HL-60 (cell line): ENCODE results near the gene HTATSF1.

ENCODE experiments used
- DNase-seq, 2 experiments: peaks; one replicate each; pipeline ENCODE4 v3.0.0-alpha.2; 2010 to 2020; ENCODE audit warnings: low read depth in 1 of 2, low spot score in 1 of 2
- H3K27ac ChIP-seq: fragments of 250-450 bp; sonication (Bioruptor Pico); replicated peaks from 2 replicates; pipeline ENCODE4 v1.5.1; 2020; ENCODE audit warnings: mild to moderate bottlenecking, moderate library complexity
- H3K27me3 ChIP-seq: fragments of 250-450 bp; sonication (Bioruptor Pico); 2 replicates; pipeline ENCODE4 v1.5.1; 2021; ENCODE audit warnings: mild to moderate bottlenecking, moderate library complexity; ENCODE audit not compliant: insufficient read depth, poor library complexity, severe bottlenecking
- H3K4me3 ChIP-seq: replicated peaks from 2 replicates; pipeline ENCODE4 v1.5.1; 2011; ENCODE audit warnings: mild to moderate bottlenecking, control low read depth, low read length; ENCODE audit not compliant: insufficient read depth
- GABPA ChIP-seq: IDR thresholded peaks from 2 replicates; pipeline ENCODE4 v1.6.1; 2012; ENCODE audit warnings: low read depth
- POLR2AphosphoS5 ChIP-seq: IDR thresholded peaks from 2 replicates; pipeline ENCODE4 v1.6.1; 2012; ENCODE audit warnings: low read depth
- SPI1 ChIP-seq: IDR thresholded peaks from 2 replicates; pipeline ENCODE4 v1.6.1; 2012; ENCODE audit warnings: low read depth, mild to moderate bottlenecking, borderline replicate concordance
- TF ChIP-seq, protein P1 (sequence below): IDR thresholded peaks from one replicate; pipeline ENCODE4 v1.5.1; 2011; ENCODE audit warnings: low read length, control low read depth, inconsistent platforms; ENCODE audit not compliant: insufficient read depth
- TF ChIP-seq, protein P2 (sequence below): IDR thresholded peaks from 2 replicates; pipeline ENCODE4 v1.6.1; 2012; ENCODE audit warnings: low read depth; ENCODE audit not compliant: insufficient replicate concordance

Gene HTATSF1

DNA sequence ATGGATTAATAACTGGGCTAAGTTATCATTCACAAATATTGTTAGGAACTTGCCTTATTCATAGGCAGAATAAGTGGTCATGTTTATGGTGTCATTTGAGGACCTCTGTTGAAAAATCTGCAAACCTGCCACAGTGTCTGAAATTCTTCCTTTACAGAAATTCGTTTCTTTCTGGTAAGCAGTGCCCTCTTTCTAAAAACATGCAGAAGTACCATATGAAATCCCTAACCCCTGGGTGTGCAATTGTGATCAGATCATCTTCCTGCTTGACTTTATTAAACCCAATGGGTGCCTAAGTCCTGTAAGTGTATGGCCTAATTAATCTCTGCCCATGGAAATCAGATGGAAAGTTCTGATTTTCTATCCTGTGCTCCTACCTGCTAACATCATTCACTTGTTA lies 4.4 kb upstream of the HTATSF1 start:
- no peak overlapping the region for H3K27ac ChIP-seq
- DNase-seq: peak in 1 of 2 experiments; percentile 10
- no peak overlapping the region for H3K4me3 ChIP-seq
- TF ChIP-seq, protein P1, sequence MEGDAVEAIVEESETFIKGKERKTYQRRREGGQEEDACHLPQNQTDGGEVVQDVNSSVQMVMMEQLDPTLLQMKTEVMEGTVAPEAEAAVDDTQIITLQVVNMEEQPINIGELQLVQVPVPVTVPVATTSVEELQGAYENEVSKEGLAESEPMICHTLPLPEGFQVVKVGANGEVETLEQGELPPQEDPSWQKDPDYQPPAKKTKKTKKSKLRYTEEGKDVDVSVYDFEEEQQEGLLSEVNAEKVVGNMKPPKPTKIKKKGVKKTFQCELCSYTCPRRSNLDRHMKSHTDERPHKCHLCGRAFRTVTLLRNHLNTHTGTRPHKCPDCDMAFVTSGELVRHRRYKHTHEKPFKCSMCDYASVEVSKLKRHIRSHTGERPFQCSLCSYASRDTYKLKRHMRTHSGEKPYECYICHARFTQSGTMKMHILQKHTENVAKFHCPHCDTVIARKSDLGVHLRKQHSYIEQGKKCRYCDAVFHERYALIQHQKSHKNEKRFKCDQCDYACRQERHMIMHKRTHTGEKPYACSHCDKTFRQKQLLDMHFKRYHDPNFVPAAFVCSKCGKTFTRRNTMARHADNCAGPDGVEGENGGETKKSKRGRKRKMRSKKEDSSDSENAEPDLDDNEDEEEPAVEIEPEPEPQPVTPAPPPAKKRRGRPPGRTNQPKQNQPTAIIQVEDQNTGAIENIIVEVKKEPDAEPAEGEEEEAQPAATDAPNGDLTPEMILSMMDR: no peak
- TF ChIP-seq, protein P2, sequence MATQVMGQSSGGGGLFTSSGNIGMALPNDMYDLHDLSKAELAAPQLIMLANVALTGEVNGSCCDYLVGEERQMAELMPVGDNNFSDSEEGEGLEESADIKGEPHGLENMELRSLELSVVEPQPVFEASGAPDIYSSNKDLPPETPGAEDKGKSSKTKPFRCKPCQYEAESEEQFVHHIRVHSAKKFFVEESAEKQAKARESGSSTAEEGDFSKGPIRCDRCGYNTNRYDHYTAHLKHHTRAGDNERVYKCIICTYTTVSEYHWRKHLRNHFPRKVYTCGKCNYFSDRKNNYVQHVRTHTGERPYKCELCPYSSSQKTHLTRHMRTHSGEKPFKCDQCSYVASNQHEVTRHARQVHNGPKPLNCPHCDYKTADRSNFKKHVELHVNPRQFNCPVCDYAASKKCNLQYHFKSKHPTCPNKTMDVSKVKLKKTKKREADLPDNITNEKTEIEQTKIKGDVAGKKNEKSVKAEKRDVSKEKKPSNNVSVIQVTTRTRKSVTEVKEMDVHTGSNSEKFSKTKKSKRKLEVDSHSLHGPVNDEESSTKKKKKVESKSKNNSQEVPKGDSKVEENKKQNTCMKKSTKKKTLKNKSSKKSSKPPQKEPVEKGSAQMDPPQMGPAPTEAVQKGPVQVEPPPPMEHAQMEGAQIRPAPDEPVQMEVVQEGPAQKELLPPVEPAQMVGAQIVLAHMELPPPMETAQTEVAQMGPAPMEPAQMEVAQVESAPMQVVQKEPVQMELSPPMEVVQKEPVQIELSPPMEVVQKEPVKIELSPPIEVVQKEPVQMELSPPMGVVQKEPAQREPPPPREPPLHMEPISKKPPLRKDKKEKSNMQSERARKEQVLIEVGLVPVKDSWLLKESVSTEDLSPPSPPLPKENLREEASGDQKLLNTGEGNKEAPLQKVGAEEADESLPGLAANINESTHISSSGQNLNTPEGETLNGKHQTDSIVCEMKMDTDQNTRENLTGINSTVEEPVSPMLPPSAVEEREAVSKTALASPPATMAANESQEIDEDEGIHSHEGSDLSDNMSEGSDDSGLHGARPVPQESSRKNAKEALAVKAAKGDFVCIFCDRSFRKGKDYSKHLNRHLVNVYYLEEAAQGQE: no peak
- TF ChIP-seq SPI1 (no peak), GABPA (no peak), POLR2AphosphoS5 (no peak)
- no peaks in the 10 kb centered on the region for H3K27me3 ChIP-seq

DNA sequence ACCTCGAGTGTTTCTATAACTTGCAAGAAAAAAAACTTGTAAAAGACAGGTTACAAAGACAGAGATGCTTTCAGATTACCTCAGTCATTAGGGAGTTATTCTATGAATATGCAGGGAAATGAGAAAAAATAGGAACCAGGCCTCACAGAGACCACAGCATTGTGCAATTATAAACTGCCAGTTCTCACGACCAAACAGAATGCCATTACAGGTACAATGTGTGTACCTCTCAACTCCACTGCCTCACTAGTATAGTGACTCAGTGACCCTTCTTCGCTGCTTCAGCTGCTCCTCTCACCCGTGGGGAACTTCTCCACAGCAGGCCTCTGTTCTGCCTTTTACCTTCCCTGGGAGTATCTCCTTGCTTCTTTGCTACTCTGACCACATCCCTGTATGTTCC lies 2.3 kb upstream of the HTATSF1 start:
- Histone ChIP-seq H3K4me3 (no peak overlapping the region), H3K27ac (peak overlapping the region; percentile 95), H3K27me3 (no peaks in the 10 kb centered on the region)
- TF ChIP-seq, protein P1: no peak
- TF ChIP-seq, protein P2: no peak
- TF ChIP-seq POLR2AphosphoS5 (peak; percentile 68), SPI1 (peak; percentile 52; the same call in 1 of the 2 replicates), GABPA (no peak)
- peak; percentile 54 to 76 for DNase-seq

DNA sequence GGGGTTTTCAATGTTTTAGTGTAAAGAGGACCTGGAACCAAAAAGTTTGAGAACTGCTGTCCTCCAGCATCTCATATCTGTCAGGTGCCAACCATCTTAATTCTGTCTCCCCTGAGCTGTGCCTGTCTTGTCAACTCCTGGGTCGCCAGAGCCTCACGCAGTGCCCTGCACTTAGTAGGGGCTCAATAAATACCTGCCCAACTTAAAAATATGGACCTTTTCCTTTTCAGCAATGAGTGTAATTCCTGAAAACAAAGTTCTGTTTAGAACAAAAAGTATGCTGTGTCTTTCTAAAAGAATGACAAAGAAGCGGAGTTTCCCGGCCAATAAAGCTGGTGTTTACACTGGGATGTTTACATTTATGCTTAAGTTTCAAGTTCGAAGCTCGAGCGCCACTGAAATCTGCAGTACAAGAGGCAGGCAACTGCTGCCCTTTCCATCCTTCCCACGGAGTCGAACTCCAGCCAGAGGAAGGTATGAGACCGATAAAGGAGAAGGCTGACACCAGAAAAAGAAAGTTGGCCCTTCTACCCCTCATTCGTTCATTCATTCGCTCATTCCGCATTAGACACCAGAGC lies 1.1 kb upstream of the HTATSF1 start:
- TF ChIP-seq SPI1 (no peak), GABPA (no peak)
- TF ChIP-seq, protein P2: no peak
- TF ChIP-seq, protein P1: no peak
- Histone ChIP-seq H3K4me3 (peak overlapping the region; percentile 72), H3K27ac (peak overlapping the region; percentile 95), H3K27me3 (no peaks in the 10 kb centered on the region)
- no peak for DNase-seq
